Transverse colon (tissue), 4 donors: Measurements from ENCODE around the gene TECRL. TPM values are rescaled to one million over a fixed set of nuclear protein-coding genes. Genes with fewer than 3 reads are reported as not detected.

Experiments
- DNase-seq: peaks from one replicate; pipeline ENCODE4 v3.0.0-alpha.2; 2019
- H3K27ac ChIP-seq, 4 donors: fragments of 200-600 bp; sonication (generic); 2 replicates each; pipeline ENCODE4 v1.5.1; 2016 to 2018; ENCODE audit warnings: inconsistent platforms in 4 of 4
- H3K27me3 ChIP-seq: fragments of 200-600 bp; sonication (generic); 2 replicates; pipeline ENCODE4 v1.5.1; 2017; ENCODE audit warnings: inconsistent platforms
- H3K36me3 ChIP-seq, 4 donors: fragments of 200-600 bp; sonication (generic); 2 replicates each; pipeline ENCODE4 v1.5.1; 2017 to 2019; ENCODE audit warnings: inconsistent platforms in 4 of 4
- H3K4me1 ChIP-seq, 4 donors: fragments of 200-600 bp; sonication (generic); 2 replicates each; pipeline ENCODE4 v1.5.1; 2017 to 2020; ENCODE audit warnings: inconsistent platforms in 4 of 4
- H3K4me3 ChIP-seq, 4 donors: fragments of 200-600 bp; sonication (generic); 1 replicate in 1 of 4; 2 replicates in 3 of 4; pipeline versions ENCODE4 v1.5.1 to v1.6.1; 2017 to 2019; ENCODE audit warnings: inconsistent platforms in 4 of 4
- H3K9me3 ChIP-seq, 2 donors: fragments of 200-600 bp; sonication (generic); 2 replicates each; pipeline ENCODE4 v1.5.1; 2017 to 2019; ENCODE audit warnings: inconsistent platforms in 2 of 2
- CTCF ChIP-seq, 5 experiments: fragments of 200-600 bp in 3 of 5; fragments of 450-650 bp in 2 of 5; sonication (generic) in 3 of 5; IDR thresholded peaks; 1 replicate in 2 of 5; 2 replicates in 3 of 5; pipeline ENCODE4 v1.5.1; 2016 to 2017; ENCODE audit warnings: antibody characterized with exemption in 5 of 5, inconsistent platforms in 3 of 5, mild to moderate bottlenecking in 2 of 5, moderate library complexity in 1 of 5
- EP300 ChIP-seq: sonication (generic); formaldehyde crosslinking; IDR thresholded peaks from one replicate; pipeline ENCODE4 v1.6.1; 2017; ENCODE audit warnings: antibody characterized with exemption, low read depth
- POLR2A ChIP-seq: fragments of 450-650 bp; IDR thresholded peaks from one replicate; pipeline ENCODE4 v1.6.1; 2016; ENCODE audit warnings: antibody characterized with exemption, mild to moderate bottlenecking, moderate library complexity
- POLR2AphosphoS5 ChIP-seq, 3 donors: sonication (generic); formaldehyde crosslinking; IDR thresholded peaks; one replicate each; pipeline ENCODE4 v1.6.1; 2016; ENCODE audit warnings: antibody characterized with exemption in 3 of 3
- WGBS, 2 donors: methylation state at CpG; one replicate each; pipeline ENCODE4 v1.1.5; 2018; ENCODE audit warnings: low coverage in 1 of 2; 5-methylcytosine and 5-hydroxymethylcytosine counted together
- in situ Hi-C, 4 donors: fragments of 200-750 bp; cut with MboI; loops; one replicate each; pipeline versions ENCODE4 v1.15.0 to v1.15.1; 2017; ENCODE audit warnings: low sequenced_read_pairs in 3 of 4, low pct_ligation_motif_present in 1 of 4, low pct_unique_long_range_greater_than_20kb in 1 of 4
- intact Hi-C: fragments of 100-400 bp; cut with DNase I; formaldehyde crosslinking; loops from one replicate; pipeline ENCODE4 v1.15.1; 2023; ENCODE audit warnings: low total_unique reads
- total RNA-seq, 4 donors: library from RNA; depleted of rRNA; stranded (reverse); fragments of >200 nt; gene quantifications; one replicate each; pipeline ENCODE4 v1.1.0, GENCODE V29; 2016

TECRL gene
- total RNA-seq, 4 donors from 2014 or later, result not detected

DNA sequence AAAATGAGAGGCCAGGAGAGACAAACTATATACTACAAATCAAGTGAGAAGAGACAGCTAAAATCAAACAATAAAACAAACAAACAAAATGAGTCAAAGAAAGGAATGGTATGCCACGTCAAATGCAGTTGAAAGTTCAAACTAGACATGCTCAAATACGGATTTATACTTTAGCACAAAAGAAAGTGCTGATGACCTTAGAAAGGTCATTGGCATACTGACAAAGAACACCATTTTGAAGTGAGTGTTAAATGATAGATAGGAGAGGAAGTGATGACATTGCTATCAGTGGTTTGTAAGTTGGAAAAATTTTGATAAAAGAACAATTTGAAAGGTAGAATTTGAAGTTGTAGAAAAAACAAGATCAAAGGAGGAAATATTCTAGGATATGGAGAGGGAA is 55.3 kb downstream of the TECRL start:
- no peak overlapping the region for H3K27ac ChIP-seq
- TF ChIP-seq CTCF (IDR thresholded peaks at IDR 0.05), result no peak
- no peak for TF ChIP-seq POLR2A
- no peak for TF ChIP-seq EP300
- no peak for TF ChIP-seq POLR2AphosphoS5 (IDR thresholded peaks at IDR 0.05)
- no peak for DNase-seq
- H3K4me1 ChIP-seq, result no peaks in the 10 kb centered on the region
- intact Hi-C loops (no loop called here), in situ Hi-C loops (no loop called here)
- 35 to 48% methylated on average over 2 of the region's 2 CpGs for WGBS, 2 donors
- H3K9me3 ChIP-seq, result no peaks in the 10 kb centered on the region
- no peaks in the 10 kb centered on the region for H3K27me3 ChIP-seq
- no peaks in the 10 kb centered on the region for H3K36me3 ChIP-seq
- no peak overlapping the region for H3K4me3 ChIP-seq

- Histone ChIP-seq H3K27ac (no peak overlapping the region), H3K9me3 (no peaks in the 10 kb centered on the region), H3K4me3 (no peak overlapping the region), H3K4me1 (no peaks in the 10 kb centered on the region), H3K27me3 (no peaks in the 10 kb centered on the region), H3K36me3 (no peaks in the 10 kb centered on the region)
- in situ Hi-C loops (no loop called here), intact Hi-C loops (no loop called here)
- no peak for DNase-seq
- WGBS, 2 donors, result 72% methylated on average over 3 of the region's 3 CpGs; no CpG with 5 or more reads in 1 of the 2 donors
- TF ChIP-seq POLR2A (no peak), CTCF (IDR thresholded peaks at IDR 0.05) (no peak), EP300 (no peak), POLR2AphosphoS5 (IDR thresholded peaks at IDR 0.05) (no peak)
These were observed 67.5 kb downstream of the TECRL start for GRCh38 chr4:64341711-64342110.

DNA sequence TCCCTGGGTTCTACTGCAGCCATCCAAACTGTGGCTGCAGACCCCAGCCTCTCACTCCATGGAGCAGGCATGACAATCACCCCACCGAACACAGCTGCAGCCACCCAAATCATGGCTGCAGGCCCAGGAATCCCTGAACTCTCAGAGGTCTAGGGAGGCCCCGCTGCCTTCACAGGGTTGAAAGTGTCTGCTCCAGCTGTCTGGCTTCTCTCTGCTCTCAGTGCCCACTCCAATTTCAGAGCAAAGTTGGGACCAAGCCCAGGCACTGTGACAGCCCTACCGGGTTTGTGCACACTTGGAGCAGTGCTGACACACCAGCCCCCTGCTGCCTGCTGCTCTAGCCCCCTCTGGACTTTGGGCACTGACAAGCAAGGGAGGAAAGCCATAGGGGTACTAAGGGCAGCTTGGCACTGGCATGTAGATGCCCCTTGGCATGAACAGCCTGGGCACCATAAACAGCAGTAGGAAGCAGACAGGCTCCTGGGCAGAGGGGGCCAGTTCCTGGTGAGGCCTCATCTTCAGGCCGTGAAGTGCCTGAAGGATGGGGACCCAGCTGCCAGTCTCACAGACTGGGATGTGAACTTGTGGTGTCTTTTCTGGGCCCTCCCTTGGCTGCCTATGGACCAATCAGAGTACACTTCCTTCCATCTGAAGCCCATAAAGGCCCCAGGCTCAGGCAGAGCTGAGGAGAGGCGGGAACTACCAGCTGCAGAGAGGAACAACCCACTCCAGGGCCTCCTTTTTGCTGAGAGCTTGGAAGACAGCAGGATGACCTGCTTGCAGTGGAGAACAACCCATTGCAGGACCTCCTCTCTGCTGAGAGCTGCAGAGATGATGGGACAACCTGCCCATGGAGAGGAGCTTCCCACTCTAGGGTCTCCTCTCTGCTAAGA is 68.8 kb downstream of the TECRL start:
- Histone ChIP-seq H3K27me3 (no peaks in the 10 kb centered on the region), H3K4me3 (no peak overlapping the region), H3K4me1 (no peaks in the 10 kb centered on the region), H3K27ac (no peak overlapping the region), H3K9me3 (no peaks in the 10 kb centered on the region), H3K36me3 (no peaks in the 10 kb centered on the region)
- DNase-seq, result no peak
- 60 to 62% methylated on average over 1 to 5 of the region's 5 CpGs for WGBS, 2 donors
- in situ Hi-C loops, result no loop called here
- intact Hi-C loops, result no loop called here
- TF ChIP-seq CTCF (IDR thresholded peaks at IDR 0.05) (no peak), POLR2A (no peak), POLR2AphosphoS5 (IDR thresholded peaks at IDR 0.05) (no peak), EP300 (no peak)

GRCh38 chr4:64334964-64335363 is 74.3 kb downstream of the TECRL start:
- no peak overlapping the region for H3K27ac ChIP-seq
- intact Hi-C loops, result no loop called here
- 100% methylated on average over 2 of the region's 2 CpGs; no CpG with 5 or more reads in 1 of the 2 donors for WGBS, 2 donors
- no peaks in the 10 kb centered on the region for H3K9me3 ChIP-seq
- no peak for DNase-seq
- no peaks in the 10 kb centered on the region for H3K27me3 ChIP-seq
- no peaks in the 10 kb centered on the region for H3K36me3 ChIP-seq
- H3K4me3 ChIP-seq, result no peak overlapping the region
- in situ Hi-C loops, result no loop called here
- H3K4me1 ChIP-seq, result no peaks in the 10 kb centered on the region
- TF ChIP-seq POLR2AphosphoS5 (IDR thresholded peaks at IDR 0.05), result no peak
- no peak for TF ChIP-seq CTCF (IDR thresholded peaks at IDR 0.05)
- no peak for TF ChIP-seq POLR2A
